ENCODE data around the gene YARS2.

DNA sequence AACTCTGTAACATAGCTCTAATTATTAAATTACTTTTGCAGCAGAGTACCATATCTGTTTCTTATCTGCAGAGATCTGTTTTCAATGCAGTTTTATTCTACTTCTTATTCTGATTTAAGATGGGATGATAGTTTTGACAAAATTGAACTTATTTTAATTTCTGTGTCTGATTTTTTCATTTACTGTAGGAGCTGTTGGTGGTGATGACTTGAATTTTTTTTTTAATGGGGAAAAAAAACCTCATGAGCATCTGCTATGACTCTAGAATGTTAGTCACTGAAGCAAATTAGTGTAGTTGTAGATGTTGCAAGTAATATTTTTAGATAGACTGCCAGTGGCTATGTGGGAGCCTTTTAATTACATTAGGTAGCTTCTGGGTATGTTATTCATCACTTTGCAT lies 53.2 kb downstream of the YARS2 start:
- TF ChIP-seq CTCF (IDR thresholded peaks at IDR 0.05; ENCODE audit: low read length), result no peak
- TF ChIP-seq EZH2 (optimal IDR thresholded peaks at IDR 0.05; ENCODE audit: low read depth, low read length), result no peak

All from MM.1S (cell line).